ENCODE results near the gene CELF5.
"Not testable (repeated sequence)": the region's sequence is repeated elsewhere in the genome, so short reads cannot be mapped to it uniquely, and the experiment has no call there.

Gene CELF5

DNA sequence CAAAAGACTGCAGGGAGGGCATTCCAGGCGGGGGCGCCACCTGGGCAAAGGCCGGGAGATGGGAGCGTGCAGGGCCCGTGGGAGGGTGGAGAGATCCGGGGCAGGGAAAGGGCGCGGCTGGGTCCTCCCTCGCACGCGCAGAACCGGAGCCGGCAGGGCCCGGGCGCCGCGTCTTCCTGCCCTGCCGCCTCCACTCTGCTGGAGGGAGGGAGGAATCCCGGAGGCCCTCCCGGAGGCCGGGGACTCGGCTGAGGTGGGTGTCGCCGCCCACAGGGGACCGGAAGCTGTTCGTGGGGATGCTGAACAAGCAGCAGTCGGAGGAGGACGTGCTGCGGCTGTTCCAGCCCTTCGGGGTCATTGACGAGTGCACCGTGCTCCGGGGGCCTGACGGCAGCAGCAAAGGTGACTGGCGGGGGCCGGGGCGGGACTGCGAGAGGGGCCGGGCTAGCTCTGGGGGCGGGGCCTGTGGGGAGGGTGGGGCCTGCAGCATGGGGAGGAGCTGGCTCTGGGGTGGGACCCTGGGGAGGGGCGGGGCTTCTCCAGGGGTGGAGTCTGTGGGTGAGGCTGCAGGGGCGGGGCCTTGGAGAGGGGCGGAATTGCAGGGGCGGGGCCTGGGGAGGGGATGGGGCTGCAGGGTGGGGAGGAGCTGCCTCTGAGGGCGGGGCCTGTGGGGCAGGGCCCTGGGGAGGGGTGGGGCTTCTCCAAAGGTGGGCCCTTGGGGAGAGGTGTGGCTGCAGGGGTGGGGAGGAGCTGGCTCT lies 51.3 kb downstream of the CELF5 start:
- DNase-seq, result peak; percentile 90

DNA sequence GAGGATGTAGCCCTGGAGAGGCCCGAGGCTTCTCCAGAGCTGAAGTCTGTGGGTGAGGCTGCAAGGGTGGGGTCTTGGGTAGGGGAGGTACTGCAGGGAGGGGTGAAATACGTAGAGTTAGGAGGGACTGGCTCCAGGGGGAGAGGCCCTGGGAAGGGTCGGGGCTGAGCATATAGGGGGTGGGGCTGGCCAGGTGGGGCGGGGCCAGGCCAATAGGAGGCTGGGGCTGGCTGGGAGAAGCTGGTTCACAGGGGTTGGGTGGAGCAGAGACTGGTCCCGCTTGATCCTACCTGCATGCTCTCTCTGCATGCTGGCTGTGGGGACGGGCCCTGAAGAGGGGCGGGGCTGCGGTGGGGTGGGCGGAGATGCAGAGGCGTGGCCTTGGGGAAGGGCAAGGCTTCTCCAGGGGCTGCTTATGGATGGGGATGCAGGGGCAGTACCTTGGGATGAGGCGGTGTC lies 51.9 kb downstream of the CELF5 start:
- peak; percentile 90 for DNase-seq

DNA sequence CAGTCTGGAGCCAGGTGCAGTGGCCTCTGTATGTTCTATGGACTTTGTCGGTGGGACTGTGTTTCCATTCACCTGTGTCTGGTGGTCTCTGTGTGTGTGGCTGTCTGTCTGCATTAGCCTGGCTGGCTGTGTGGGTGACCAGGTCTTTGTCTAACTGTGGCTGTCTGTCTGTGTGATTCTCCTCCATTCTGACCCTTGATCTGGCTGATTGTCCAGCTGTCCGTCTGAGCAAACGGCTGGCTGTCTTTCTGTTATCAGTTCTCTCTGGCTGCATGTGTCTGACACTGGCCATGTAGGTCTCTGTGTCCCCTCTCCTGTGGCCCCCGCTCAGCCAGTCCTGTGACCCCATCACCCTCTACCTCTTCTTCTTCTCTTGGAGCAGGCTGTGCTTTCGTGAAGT lies 53.2 kb downstream of the CELF5 start:
- no peak for DNase-seq

DNA sequence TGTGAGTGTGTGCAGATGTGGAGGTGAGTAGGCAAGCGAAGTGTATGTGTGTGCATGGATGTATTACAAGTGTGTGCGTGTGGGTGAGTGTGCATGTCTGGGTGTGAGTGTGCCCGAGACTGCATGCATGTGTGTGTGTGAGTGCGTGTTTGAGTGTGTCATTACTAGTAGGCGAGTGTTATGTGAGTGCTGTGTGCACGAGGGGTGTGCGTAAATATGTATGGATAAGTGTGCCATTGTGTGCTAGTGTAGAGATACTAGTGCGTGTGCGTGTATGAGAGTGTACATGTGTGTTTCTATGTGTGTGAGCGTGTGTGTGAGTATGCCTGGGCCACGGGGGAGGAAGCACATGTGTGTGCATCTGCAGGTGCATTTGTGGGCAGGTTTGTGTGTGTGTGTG lies 53.8 kb downstream of the CELF5 start:
- DNase-seq, result no peak

DNA sequence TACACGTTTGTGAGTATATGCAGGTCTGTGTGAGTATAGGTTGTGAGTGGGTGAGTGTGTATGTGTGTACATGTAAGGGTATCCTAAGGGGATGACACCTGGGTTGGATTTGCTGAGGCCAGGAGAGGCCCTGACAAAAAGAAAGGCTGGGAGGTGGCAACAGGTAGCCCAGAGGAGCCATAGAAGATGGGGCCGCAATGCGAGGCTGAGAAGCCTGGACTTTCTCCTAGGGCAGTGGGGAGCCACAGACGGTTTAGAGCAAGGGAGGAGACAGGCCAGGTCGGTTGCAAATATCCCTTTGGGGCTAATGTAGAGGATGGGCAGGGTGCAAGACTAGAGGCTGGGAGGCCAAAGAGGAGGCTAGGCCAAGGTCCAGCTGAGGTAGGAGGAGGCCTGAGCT lies 54.3 kb downstream of the CELF5 start:
- no peak for DNase-seq

DNA sequence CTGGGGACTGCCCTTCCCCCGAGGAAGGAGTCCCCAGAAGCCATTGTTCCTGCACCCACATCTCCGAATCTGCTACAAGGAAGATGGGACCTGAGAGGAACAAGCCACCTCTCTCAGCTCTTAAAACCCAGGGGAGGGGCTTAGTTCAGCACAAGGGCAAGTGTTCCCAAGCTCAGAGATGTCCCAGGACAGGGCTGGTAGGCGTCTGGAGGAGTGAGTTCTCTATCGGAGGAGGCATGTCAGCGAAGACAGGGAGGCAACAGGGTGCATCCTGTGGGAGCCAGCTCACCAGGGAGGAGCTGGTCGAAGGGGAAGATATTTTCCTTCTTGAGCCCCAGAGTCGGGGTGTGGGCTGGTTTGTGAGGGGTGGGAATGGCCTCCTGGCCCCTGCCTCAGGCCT lies 54.8 kb downstream of the CELF5 start:
- DNase-seq, result no peak

DNA sequence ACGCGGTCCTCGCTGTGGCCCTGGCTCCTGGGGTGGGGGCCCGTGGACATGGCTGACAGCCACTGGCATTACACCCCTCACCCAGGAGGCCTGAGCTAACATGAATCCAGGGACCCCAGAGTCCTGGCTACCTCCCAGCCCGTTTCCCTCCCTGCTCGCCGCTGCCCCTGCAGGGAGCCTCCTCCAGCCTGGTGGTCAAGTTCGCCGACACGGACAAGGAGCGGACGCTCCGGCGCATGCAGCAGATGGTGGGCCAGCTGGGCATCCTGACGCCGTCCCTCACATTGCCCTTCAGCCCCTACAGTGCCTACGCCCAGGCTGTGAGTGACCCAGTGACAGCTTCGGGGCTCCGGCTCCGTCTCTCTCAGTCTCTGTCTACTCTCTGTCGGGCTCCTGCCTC lies 56.6 kb downstream of the CELF5 start:
- no peak for DNase-seq

DNA sequence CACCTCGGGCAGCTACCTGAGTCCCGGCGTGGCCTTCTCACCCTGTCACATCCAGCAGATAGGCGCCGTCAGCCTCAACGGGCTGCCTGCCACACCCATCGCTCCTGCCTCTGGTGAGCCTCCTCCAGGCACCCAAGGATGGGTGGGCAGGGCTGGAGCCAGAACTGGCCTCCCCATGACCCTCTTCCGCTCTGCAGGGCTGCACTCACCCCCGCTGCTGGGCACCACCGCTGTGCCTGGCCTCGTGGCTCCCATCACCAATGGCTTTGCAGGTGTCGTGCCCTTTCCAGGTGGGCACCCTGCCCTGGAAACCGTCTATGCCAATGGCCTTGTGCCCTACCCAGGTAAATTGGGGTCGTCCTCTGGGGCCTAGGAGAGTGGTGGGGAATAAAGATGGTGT lies 57.7 kb downstream of the CELF5 start:
- DNase-seq, result no peak

DNA sequence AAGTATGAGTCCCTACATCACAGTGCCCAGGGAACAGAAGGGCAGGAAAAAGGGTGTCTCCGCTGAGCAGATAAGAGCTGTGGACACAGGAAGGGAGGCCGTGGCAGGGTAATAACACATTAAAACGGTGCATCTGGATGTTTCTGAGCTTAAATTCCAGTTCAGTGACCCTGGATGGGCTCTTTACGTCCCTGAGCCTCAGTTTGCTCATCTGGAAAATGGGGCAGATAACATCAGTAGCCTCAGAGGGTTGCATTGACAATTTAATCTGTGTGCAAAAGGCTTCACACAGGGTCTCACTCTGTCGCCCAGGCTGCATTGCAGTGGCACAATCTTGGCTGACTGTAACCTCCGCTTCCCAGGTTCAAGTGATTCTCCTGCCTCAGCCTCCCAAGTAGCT lies 58.1 kb downstream of the CELF5 start:
- no peak for DNase-seq

DNA sequence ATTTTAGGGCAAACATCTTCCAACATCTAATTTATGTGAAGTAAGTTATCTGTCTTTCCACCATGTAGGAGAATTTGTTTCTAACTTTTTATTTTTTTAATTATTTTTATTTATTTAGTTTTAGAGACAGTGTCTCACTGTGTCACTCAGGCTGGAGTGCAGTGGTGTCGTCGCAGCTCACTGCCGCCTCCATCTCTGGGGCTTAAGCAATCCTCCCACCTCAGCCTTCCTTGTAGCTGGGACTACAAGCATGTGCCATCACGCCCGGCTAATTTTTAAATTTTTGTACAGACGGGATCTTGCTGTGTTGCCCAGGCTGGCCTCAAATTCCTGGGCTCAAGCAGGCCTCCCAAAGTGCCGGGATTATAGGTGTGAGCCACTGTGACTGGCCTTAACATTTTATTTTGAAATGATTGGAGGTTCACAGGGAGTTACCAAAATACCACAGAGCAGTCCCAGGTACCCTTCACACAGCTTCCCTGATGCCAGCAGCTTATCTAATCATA lies 58.8 kb downstream of the CELF5 start:
- no peak for DNase-seq

DNA sequence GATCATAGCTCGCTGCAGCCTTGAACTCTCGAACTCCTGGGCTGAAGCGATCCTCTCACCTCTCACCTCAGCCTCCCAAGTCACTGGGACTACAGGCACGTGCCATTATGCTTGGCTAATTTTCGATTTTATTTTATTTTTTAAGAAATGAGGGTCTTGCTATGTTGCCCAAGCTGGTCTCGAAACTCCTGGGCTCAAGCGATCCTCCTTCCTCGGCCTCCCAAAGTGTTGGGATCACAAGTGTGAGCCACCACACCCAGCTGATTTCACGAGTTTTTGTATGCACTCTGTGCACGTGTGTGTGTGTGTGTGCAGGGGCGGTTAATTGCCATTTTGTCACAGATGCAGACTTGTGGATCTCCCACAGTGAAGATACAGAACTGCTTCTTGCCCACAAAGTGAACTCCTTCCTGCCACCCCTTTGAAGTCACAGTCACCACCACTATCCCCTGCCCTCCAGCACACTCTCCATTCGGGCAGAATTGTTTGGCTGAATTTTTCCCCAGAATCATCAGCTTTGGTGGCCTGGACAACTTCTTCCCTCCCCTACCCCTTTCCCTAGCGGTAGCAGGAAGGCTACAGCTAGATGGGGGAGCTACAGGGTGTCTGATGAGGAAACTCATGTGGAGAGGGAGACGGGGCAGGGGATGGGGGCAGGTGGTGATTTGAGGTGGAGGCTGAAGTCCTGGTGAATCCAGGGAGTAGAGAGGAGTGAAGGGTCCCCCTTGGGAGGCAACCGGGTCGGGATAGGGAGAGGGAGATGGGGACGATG lies 59.6 kb downstream of the CELF5 start:
- DNase-seq, result no peak

DNA sequence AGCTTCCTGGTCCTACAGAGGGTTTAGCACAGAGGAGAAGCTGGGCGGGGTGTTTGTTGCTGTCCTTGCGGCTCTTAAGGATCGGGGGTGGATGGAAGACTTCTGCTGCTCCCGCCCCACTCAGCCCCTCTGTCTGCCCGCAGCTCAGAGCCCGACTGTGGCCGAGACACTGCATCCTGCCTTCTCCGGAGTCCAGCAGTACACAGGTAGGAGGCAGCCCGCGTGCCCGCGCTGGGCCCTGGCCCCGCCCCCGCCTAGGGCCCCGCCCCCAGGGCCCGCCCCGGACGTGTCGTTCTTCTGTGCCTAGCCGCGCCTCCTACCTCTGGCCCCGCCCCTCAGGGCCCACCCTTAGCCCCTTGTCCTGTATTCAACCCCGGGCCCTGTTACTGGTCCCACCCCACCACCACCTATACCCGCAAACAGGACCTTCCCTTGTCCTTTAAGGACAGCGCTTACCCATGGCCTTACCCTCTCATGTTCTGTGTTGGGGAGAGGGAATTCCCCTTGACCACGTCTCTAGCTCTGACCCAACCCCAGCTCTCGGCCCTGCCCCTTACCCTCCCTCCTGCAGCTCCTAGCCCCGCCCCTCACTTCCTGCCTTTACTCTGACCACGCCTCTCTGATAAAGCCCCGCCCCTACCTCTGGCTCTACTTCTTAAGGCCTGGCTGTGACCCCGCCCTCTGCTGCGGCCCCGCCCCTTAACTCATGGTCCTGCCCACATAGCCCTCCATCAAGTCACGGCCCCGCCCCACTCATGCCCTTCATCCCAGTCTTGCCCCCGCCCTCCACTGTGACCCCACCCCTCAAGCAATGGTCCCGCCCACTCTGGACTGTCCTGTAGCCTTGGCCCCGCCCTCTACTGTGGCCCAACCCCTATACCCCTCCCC lies 60.5 kb downstream of the CELF5 start:
- peak; percentile 93 for DNase-seq

DNA sequence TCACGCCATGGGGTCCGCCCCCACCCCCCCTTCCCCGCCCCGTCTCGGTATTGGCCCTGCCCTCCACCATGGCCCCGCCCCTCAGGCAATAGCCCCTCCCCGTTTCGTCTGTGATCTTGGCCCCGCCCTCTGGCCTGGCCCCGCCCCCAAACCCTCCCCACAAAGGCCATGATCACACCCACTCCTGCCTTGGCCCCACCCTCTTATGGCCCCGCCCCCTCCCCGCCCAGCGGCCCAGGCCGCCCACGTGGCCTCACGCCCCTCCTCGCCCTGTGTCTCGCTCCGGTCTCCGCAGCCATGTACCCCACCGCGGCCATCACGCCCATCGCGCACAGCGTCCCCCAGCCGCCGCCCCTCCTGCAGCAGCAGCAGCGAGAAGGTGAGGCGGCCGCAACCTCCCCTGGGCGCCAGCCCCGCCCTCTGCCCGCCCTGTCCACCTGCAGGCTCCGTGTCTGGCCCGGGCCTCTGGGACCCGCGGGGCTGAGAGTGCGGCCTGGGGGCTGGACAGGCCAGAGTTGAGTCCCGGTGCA lies 61.3 kb downstream of the CELF5 start:
- DNase-seq, result peak; percentile 85

DNA sequence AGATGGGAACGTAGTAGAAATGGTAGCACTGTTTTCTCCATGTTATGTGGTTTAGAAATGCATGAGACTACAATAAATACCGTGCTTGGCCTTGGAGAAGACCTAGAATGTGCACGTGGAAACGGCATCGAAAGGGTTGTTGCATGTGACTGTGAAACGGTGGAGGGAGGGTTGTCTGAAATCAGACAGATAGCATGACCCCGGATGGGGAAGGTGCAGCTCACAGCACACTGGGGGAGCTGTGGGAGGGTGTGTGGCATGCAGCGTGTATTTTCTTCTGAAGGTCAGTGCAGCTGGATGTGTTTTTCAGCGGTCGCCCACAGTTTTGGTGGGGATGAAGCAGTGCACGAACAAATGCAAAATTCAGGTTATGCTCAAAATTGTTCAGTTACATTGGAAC lies 63.4 kb downstream of the CELF5 start:
- DNase-seq, result no peak

DNA sequence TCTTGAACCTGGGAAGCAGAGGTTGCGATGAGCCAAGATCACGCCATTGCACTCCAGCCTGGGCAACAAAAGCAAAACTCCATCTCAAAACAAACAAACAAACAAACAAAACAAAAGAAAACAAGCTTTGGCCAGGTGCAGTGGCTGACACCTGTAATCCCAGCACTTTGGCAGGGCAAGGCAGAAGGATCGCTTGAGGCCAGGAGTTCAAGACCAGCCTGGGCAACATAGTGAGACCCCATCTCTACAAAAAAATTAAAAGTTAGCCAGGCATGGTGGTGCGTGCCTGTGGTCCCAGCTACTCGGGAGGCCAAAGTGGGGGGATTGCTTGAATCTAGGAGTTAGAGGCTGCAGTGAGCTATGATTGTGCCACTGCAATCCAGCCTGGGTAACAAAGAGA lies 64.0 kb downstream of the CELF5 start:
- not testable (repeated sequence) for DNase-seq

DNA sequence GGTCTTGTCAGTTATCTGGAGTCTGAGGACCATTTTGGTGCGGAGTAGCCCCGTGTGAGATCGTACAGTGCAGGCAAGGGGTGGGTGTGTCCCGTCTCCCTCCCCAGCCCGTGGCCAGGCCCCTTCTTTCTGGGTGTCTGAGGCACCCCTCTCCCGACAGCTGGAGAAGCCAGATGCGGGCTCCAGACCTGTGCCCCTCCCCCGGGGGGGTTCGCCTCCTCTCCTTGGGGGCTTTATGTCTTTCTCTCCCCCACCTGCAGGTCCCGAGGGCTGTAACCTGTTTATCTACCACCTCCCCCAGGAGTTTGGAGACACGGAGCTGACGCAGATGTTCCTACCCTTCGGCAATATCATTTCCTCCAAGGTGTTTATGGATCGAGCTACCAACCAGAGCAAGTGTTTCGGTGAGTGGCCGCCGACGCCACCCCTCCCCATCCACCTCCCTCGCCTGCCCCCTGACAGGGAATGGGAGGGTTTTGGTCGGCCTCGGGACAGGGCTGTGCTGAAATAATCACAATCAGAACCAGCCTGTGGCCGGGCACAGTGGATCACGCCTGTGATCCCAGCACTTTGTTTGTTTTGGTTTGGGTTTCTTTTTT lies 65.6 kb downstream of the CELF5 start:
- no peak for DNase-seq

DNA sequence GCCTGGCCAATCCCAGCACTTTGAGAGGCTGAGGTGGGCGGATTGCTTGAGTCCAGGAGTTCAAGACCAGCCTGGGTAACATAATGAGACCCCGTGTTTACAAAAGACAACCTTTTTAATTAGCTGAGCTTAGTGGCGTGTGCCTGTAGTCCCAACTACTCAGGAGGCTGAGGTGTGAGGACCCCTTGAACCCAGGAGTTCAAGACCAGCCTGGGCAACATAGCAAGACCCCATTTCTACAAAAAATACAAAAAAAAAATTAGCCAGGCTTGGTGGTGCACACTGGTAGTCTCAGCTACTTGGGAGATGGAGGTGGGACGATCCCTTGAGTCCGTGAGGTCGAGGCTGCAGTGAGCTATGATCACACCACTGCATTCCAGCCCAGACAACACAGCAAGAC lies 66.4 kb downstream of the CELF5 start:
- not testable (repeated sequence) for DNase-seq

DNA sequence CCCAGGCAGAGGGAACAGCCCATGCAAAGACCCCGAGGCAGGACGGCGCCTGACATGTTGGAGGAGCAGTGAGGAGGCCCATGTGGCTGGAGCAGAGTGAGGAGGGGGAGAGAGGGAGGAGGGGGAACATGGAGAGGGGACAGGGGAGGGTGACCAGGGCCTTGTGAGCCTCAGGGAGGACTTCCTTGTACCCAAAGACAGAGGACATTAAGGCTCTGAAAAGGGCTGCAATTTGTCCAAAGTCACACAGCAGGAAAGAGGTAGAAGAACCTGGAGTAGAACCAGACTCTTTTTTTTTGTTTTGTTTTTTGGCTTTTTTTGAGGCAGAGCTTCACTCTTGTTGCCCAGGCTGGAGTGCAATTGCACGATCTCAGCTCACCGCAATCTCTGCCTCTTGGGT lies 67.2 kb downstream of the CELF5 start:
- DNase-seq, result no peak

DNA sequence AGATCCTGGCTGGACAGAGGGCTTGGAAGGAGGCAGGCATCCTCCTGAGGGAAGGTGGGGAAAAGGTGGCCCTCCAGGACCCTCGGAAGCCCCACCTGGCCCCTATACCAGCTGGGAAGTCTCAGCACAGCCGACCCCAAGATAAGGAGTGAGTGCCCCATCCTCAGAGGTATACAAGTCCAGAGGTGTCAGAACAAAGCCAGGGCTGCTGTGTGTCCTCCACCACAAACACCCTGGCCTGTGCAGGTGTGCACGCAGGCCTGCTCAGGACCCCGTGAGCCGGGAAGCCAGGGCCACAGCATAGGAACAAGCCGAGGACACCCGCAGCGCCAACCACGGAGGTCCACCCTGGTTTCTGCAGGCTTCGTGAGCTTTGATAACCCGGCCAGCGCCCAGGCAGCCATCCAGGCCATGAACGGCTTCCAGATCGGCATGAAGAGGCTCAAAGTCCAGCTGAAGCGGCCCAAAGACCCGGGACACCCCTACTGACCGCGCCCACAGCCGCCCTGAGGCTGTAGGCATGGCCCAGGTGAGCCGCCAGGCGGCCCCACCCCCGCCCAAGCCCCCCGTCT lies 68.6 kb downstream of the CELF5 start:
- no peak for DNase-seq

DNA sequence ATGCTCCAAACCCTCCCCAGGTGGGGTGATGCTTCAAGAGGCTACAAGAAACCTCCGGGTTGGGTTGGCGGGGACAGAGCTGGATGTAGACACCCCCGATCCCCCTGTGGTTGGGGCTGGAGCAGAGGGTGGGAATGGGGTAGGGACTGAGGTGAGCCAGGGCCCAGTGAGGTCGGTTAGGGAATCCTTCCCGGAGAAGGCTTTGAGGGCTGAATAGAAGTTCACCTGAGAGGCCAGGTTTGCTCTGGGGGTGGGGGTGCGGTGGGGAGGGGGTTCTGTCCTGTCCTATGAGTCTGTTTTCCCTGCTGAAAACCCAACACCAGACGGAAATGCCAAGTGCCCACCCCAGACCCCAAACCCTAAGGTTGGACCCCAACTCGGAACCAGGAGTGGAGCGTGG lies 69.1 kb downstream of the CELF5 start:
- DNase-seq, result no peak

DNA sequence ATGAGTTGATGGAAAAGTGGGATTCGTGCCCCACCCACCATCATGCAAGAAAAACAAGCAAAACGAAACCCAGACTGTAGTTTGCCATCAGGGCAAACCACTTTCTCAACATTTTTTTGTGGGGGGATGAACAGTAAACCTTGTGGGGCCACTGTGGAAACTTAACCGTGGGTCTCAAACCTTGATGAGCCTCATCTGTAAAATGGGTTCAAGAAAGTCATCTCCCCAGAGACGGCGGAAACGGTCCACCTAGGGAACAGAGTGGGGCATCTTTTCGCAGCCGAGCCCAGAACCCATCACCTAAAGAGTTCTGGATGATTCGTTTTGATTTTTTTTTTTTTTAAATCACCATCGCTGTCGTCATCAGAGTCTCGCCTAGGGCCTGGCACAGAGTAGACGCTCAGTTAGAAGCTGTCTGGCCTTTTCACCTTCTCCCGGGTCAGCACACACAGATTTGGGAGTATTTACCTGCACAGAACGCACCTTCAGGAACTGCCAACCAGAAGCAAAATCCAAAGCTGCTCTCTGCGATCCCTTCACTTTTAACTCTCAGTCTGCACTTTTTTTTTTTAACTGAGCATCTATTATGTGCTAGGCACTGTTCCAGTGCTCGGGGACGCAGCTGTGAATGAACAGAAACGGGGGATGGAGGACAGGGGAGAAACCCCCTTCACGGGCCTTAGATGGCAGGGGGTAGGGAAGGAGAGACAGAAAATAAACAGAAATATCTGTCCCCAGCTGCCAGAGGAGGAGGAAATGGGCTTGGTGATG lies 69.8 kb downstream of the CELF5 start:
- DNase-seq, result no peak

Measured in NCI-H774 (cell line).